SHP77 treated with DMSO at 0.1 percent for 48 hours (cell line): Measurements from ENCODE around the gene RCBTB2.

Experiments
- DNase-seq: peaks from one replicate; lab custom pipeline; 2025; lab: John Stamatoyannopoulos, UW

RCBTB2 gene

GRCh38 chr13:48530833-48531232 is 2.0 kb downstream of the RCBTB2 start:
- DNase-seq: no peak

- no peak for DNase-seq
Measured at GRCh38 chr13:48528720-48529119, 4.2 kb downstream of the RCBTB2 start.

GRCh38 chr13:48527955-48528354 is 4.9 kb downstream of the RCBTB2 start:
- no peak for DNase-seq

- DNase-seq: no peak
Measured at GRCh38 chr13:48526286-48526685, 6.6 kb downstream of the RCBTB2 start.

- no peak for DNase-seq
Measured at GRCh38 chr13:48518083-48518482, 14.8 kb downstream of the RCBTB2 start.

GRCh38 chr13:48515732-48516131 is 17.1 kb downstream of the RCBTB2 start:
- no peak for DNase-seq

GRCh38 chr13:48514793-48515192 is 18.1 kb downstream of the RCBTB2 start:
- DNase-seq: no peak

GRCh38 chr13:48511621-48512230 is 21.2 kb downstream of the RCBTB2 start:
- peak; percentile 40 for DNase-seq

GRCh38 chr13:48510698-48511097 is 22.2 kb downstream of the RCBTB2 start:
- DNase-seq: no peak

GRCh38 chr13:48508011-48508410 is 24.9 kb downstream of the RCBTB2 start:
- DNase-seq: no peak

- no peak for DNase-seq
Measured at GRCh38 chr13:48507021-48507420, 25.9 kb downstream of the RCBTB2 start.

GRCh38 chr13:48506092-48506701 is 26.7 kb downstream of the RCBTB2 start:
- peak; percentile 58 for DNase-seq

GRCh38 chr13:48505597-48506091 is 27.2 kb downstream of the RCBTB2 start:
- DNase-seq: no peak

GRCh38 chr13:48505012-48505411 is 27.9 kb downstream of the RCBTB2 start:
- DNase-seq: no peak

GRCh38 chr13:48504606-48505005 is 28.3 kb downstream of the RCBTB2 start:
- DNase-seq: no peak

- no peak for DNase-seq
Measured at GRCh38 chr13:48502601-48503319, 30.1 kb downstream of the RCBTB2 start.

GRCh38 chr13:48501705-48502104 is 31.2 kb downstream of the RCBTB2 start:
- no peak for DNase-seq

GRCh38 chr13:48500652-48501197 is 32.2 kb downstream of the RCBTB2 start:
- no peak for DNase-seq

GRCh38 chr13:48497669-48498068 is 35.2 kb downstream of the RCBTB2 start:
- no peak for DNase-seq

- DNase-seq: peak; percentile 52
Measured at GRCh38 chr13:48496271-48497161, 36.4 kb downstream of the RCBTB2 start.

- DNase-seq: no peak
Measured at GRCh38 chr13:48494874-48495273, 38.0 kb downstream of the RCBTB2 start.

GRCh38 chr13:48493851-48494250 is 39.0 kb downstream of the RCBTB2 start:
- DNase-seq: no peak
